ENCODE data around the gene ALG5.

ALG5 gene

DNA sequence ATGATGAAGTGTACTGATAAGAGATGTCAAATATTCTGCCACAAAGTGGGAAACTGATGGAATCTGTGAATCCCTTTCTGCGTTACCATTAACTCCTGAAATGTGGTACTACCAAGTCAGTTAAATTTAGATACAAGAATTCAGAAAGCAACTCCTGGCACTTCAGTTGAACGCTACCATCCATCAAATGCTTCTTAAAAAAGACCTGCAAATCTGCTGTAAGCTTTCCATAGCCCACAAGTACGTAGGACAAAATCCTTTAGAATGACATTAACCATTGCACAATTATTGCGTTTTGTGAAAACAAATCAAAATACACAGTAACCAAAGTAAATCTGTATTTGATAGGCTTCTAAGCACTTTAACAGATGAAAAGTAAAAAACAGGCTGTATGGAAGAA lies 84.5 kb downstream of the ALG5 start:
- DNase-seq = no peak

DNA sequence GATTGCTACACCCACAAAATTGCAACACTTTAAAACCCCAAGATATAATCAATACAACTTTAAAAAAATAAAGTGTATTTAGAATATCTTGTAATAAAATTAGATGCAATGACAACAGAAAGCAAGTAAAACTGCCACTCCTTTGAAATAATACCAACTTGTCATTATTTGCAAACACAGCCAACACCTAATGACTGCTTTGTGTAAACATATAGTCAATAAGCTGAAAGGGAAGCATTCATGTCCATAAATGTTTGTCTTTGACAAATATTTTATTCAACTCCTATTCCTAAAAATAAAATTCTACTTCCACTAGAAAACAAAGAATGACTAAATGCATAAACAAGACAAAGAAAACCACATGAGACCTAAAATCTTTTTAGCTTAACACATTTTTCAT lies 85.7 kb downstream of the ALG5 start:
- DNase-seq = no peak

DNA sequence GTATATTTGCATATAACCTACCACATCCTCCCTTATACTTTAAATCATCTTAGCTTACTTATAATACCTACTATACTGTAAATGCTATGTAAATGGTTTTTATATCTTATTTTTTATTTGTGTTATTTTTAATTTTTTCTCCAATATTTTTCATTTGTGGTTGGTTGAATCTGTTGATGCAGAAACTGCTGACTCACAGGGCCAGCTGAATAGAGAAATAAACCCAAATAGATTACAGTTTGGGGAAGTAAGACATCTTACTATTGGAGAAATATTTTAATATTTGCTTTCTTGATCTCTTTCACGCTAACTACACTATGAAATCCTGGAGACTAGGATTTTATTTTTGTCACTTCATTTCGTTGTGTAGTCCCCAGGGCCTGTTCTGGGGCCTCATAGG lies 86.2 kb downstream of the ALG5 start:
- DNase-seq = no peak

- DNase-seq = no peak
Measured at GRCh38 chr13:36912369-36912768, 86.8 kb downstream of the ALG5 start.

DNA sequence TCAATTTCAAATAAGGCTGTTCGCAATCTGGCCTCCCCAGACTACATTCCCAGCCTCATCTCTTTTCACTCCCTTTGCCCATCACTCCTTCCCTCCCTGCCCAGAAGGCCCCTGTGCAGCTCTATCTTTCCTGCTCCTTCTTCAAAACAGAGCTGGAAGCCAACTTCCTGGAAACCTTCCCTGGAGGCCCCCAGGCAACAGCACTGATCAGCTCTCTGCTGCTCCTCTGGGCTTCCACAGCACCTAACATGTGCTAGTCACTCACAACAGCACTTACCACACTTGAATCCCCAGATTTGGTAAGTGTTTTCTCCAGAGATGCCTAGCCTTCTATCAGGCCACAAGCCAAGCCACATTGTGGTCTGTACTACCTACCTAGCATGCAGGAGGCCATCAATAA lies 88.6 kb downstream of the ALG5 start:
- DNase-seq = no peak

DNA sequence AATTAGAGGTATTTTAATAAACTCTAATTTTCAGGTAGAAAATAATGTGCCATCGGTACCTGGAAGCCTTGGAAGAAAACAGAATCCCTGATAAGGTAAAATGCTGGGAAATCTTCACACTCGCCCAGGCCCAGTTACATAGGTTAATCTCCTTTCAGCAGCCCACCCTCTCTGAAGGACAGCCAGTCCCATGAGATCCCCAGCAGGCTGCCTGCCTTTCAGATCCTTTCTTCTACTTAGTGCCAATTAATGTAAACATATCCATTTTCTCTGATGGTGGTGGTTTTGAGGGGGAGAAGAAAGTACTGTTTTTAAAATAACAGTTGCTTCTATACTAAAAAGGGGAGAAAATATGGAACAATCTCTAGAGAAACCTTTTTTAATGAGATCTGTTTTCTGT lies 91.3 kb downstream of the ALG5 start:
- DNase-seq = no peak

DNA sequence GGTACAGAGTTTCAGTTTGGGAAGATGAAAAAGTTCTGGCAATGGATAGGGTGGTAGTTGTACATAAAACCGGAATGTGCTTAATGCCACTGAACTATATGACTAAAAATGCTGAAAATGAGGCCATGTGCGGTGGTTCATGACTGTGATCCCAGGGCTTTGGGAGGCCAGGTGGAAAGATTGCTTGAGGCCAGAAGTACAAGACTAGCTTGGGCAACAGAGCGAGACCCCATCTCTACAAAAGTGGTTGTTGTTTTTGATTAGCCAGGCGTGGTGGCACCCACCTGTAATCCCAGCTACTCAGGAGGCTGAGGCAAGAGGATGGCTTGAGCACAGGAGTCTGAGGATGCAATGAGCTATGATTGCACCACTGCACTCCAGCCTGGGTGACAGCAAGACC lies 91.9 kb downstream of the ALG5 start:
- no peak for DNase-seq

DNA sequence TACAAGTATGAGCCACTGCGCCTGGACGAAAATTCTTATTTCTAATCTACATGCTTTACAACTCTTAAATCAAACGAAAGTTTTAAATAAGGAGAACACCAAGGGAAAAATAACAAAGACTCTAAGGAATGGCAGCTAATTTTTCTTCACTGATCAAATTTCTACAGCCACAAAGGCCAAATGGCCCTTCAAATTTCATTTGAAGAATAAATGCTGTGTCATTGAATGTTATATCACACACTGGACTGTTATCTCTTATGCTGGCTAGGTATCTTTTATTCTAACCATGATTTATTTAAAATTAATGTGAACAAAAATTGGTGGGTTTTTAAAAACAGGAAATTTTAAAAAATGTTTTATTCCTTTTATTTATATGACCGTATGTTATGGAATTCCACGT lies 93.2 kb downstream of the ALG5 start:
- no peak for DNase-seq

- no peak for DNase-seq
Measured at GRCh38 chr13:36903925-36904595, 95.1 kb downstream of the ALG5 start.

Data from femur (tissue), 1 donor.